ENCODE measurements around the gene TWIST1.

TWIST1 gene

GRCh38 chr7:19106241-19107080 is 11.0 kb downstream of the TWIST1 start:
- Histone ChIP-seq H3K9me3 (ENCODE audit: control insufficient read depth in 1 of 2, low read length in 2 of 2) (no peaks in the 10 kb centered on the region), H3K4me1 (ENCODE audit: control insufficient read depth in 1 of 2, insufficient read depth in 2 of 2, low read length in 2 of 2) (peaks cover 0 to 5% of the 10 kb centered on the region in 2 donors), H3K36me3 (ENCODE audit: control insufficient read depth in 1 of 2, insufficient read depth in 2 of 2, low read length in 2 of 2) (no peaks in the 10 kb centered on the region), H3K27ac (ENCODE audit: low read depth, low read length) (no peak overlapping the region), H3K9ac (ENCODE audit: low read depth in 1 of 2, low read length in 2 of 2) (no peak overlapping the region), H3K27me3 (ENCODE audit: control insufficient read depth in 1 of 2, insufficient read depth in 2 of 2, low read length in 2 of 2) (peaks cover 44 to 68% of the 10 kb centered on the region in 2 donors), H3K4me3 (ENCODE audit: low read depth in 1 of 2, low read length in 2 of 2) (no peak overlapping the region)

- Histone ChIP-seq H3K27me3 (ENCODE audit: control insufficient read depth in 1 of 2, insufficient read depth in 2 of 2, low read length in 2 of 2) (peaks cover 37 to 59% of the 10 kb centered on the region in 2 donors), H3K9ac (ENCODE audit: low read depth in 1 of 2, low read length in 2 of 2) (no peak overlapping the region), H3K4me1 (ENCODE audit: control insufficient read depth in 1 of 2, insufficient read depth in 2 of 2, low read length in 2 of 2) (peaks cover 0 to 5% of the 10 kb centered on the region in 2 donors), H3K36me3 (ENCODE audit: control insufficient read depth in 1 of 2, insufficient read depth in 2 of 2, low read length in 2 of 2) (no peaks in the 10 kb centered on the region), H3K9me3 (ENCODE audit: control insufficient read depth in 1 of 2, low read length in 2 of 2) (no peaks in the 10 kb centered on the region), H3K4me3 (ENCODE audit: low read depth in 1 of 2, low read length in 2 of 2) (no peak overlapping the region), H3K27ac (ENCODE audit: low read depth, low read length) (no peak overlapping the region)
Observed at GRCh38 chr7:19105546-19105945, 11.9 kb downstream of the TWIST1 start.

GRCh38 chr7:19104811-19105210 is 12.6 kb downstream of the TWIST1 start:
- Histone ChIP-seq H3K4me1 (ENCODE audit: control insufficient read depth in 1 of 2, insufficient read depth in 2 of 2, low read length in 2 of 2) (peaks cover 0 to 5% of the 10 kb centered on the region in 2 donors), H3K36me3 (ENCODE audit: control insufficient read depth in 1 of 2, insufficient read depth in 2 of 2, low read length in 2 of 2) (no peaks in the 10 kb centered on the region), H3K27me3 (ENCODE audit: control insufficient read depth in 1 of 2, insufficient read depth in 2 of 2, low read length in 2 of 2) (peaks cover 29 to 52% of the 10 kb centered on the region in 2 donors), H3K4me3 (ENCODE audit: low read depth in 1 of 2, low read length in 2 of 2) (no peak overlapping the region), H3K9me3 (ENCODE audit: control insufficient read depth in 1 of 2, low read length in 2 of 2) (no peaks in the 10 kb centered on the region), H3K27ac (ENCODE audit: low read depth, low read length) (no peak overlapping the region), H3K9ac (ENCODE audit: low read depth in 1 of 2, low read length in 2 of 2) (no peak overlapping the region)

GRCh38 chr7:19102884-19103283 is 14.6 kb downstream of the TWIST1 start:
- Histone ChIP-seq H3K4me1 (ENCODE audit: control insufficient read depth in 1 of 2, insufficient read depth in 2 of 2, low read length in 2 of 2) (peaks cover 0 to 5% of the 10 kb centered on the region in 2 donors), H3K4me3 (ENCODE audit: low read depth in 1 of 2, low read length in 2 of 2) (no peak overlapping the region), H3K9ac (ENCODE audit: low read depth in 1 of 2, low read length in 2 of 2) (no peak overlapping the region), H3K9me3 (ENCODE audit: control insufficient read depth in 1 of 2, low read length in 2 of 2) (no peaks in the 10 kb centered on the region), H3K27ac (ENCODE audit: low read depth, low read length) (no peak overlapping the region), H3K27me3 (ENCODE audit: control insufficient read depth in 1 of 2, insufficient read depth in 2 of 2, low read length in 2 of 2) (peaks cover 16 to 33% of the 10 kb centered on the region in 2 donors), H3K36me3 (ENCODE audit: control insufficient read depth in 1 of 2, insufficient read depth in 2 of 2, low read length in 2 of 2) (no peaks in the 10 kb centered on the region)

- no peak overlapping the region for H3K4me3 ChIP-seq (ENCODE audit: low read depth in 1 of 2, low read length in 2 of 2)
- peaks cover 0 to 5% of the 10 kb centered on the region in 2 donors for H3K4me1 ChIP-seq (ENCODE audit: control insufficient read depth in 1 of 2, insufficient read depth in 2 of 2, low read length in 2 of 2)
- no peak overlapping the region for H3K9ac ChIP-seq (ENCODE audit: low read depth in 1 of 2, low read length in 2 of 2)
- H3K36me3 ChIP-seq (ENCODE audit: control insufficient read depth in 1 of 2, insufficient read depth in 2 of 2, low read length in 2 of 2), result no peaks in the 10 kb centered on the region
- peaks cover 11 to 23% of the 10 kb centered on the region in 2 donors for H3K27me3 ChIP-seq (ENCODE audit: control insufficient read depth in 1 of 2, insufficient read depth in 2 of 2, low read length in 2 of 2)
- no peak overlapping the region for H3K27ac ChIP-seq (ENCODE audit: low read depth, low read length)
- H3K9me3 ChIP-seq (ENCODE audit: control insufficient read depth in 1 of 2, low read length in 2 of 2), result no peaks in the 10 kb centered on the region
Observed at GRCh38 chr7:19101909-19102308, 15.5 kb downstream of the TWIST1 start.

- peaks cover 0 to 2% of the 10 kb centered on the region in 2 donors for H3K4me1 ChIP-seq (ENCODE audit: control insufficient read depth in 1 of 2, insufficient read depth in 2 of 2, low read length in 2 of 2)
- no peaks in the 10 kb centered on the region for H3K9me3 ChIP-seq (ENCODE audit: control insufficient read depth in 1 of 2, low read length in 2 of 2)
- no peak overlapping the region for H3K9ac ChIP-seq (ENCODE audit: low read depth in 1 of 2, low read length in 2 of 2)
- no peaks in the 10 kb centered on the region for H3K36me3 ChIP-seq (ENCODE audit: control insufficient read depth in 1 of 2, insufficient read depth in 2 of 2, low read length in 2 of 2)
- H3K27me3 ChIP-seq (ENCODE audit: control insufficient read depth in 1 of 2, insufficient read depth in 2 of 2, low read length in 2 of 2), result peaks cover 7 to 19% of the 10 kb centered on the region in 2 donors
- H3K4me3 ChIP-seq (ENCODE audit: low read depth in 1 of 2, low read length in 2 of 2), result no peak overlapping the region
- H3K27ac ChIP-seq (ENCODE audit: low read depth, low read length), result no peak overlapping the region
Observed at GRCh38 chr7:19101472-19101871, 16.0 kb downstream of the TWIST1 start.

GRCh38 chr7:19099924-19100323 is 17.5 kb downstream of the TWIST1 start:
- Histone ChIP-seq H3K4me1 (ENCODE audit: control insufficient read depth in 1 of 2, insufficient read depth in 2 of 2, low read length in 2 of 2) (no peaks in the 10 kb centered on the region), H3K27me3 (ENCODE audit: control insufficient read depth in 1 of 2, insufficient read depth in 2 of 2, low read length in 2 of 2) (peaks cover 0 to 7% of the 10 kb centered on the region in 2 donors), H3K36me3 (ENCODE audit: control insufficient read depth in 1 of 2, insufficient read depth in 2 of 2, low read length in 2 of 2) (no peaks in the 10 kb centered on the region), H3K9ac (ENCODE audit: low read depth in 1 of 2, low read length in 2 of 2) (no peak overlapping the region), H3K4me3 (ENCODE audit: low read depth in 1 of 2, low read length in 2 of 2) (no peak overlapping the region), H3K27ac (ENCODE audit: low read depth, low read length) (no peak overlapping the region), H3K9me3 (ENCODE audit: control insufficient read depth in 1 of 2, low read length in 2 of 2) (no peaks in the 10 kb centered on the region)

- no peak overlapping the region for H3K27ac ChIP-seq (ENCODE audit: low read depth, low read length)
- no peak overlapping the region for H3K9ac ChIP-seq (ENCODE audit: low read depth in 1 of 2, low read length in 2 of 2)
- H3K9me3 ChIP-seq (ENCODE audit: control insufficient read depth in 1 of 2, low read length in 2 of 2), result no peaks in the 10 kb centered on the region
- H3K27me3 ChIP-seq (ENCODE audit: control insufficient read depth in 1 of 2, insufficient read depth in 2 of 2, low read length in 2 of 2), result peaks cover 0 to 3% of the 10 kb centered on the region in 2 donors
- H3K4me1 ChIP-seq (ENCODE audit: control insufficient read depth in 1 of 2, insufficient read depth in 2 of 2, low read length in 2 of 2), result no peaks in the 10 kb centered on the region
- no peak overlapping the region for H3K4me3 ChIP-seq (ENCODE audit: low read depth in 1 of 2, low read length in 2 of 2)
- H3K36me3 ChIP-seq (ENCODE audit: control insufficient read depth in 1 of 2, insufficient read depth in 2 of 2, low read length in 2 of 2), result no peaks in the 10 kb centered on the region
Observed at GRCh38 chr7:19099194-19099593, 18.2 kb downstream of the TWIST1 start.

GRCh38 chr7:19098510-19098909 is 18.9 kb downstream of the TWIST1 start:
- Histone ChIP-seq H3K27me3 (ENCODE audit: control insufficient read depth in 1 of 2, insufficient read depth in 2 of 2, low read length in 2 of 2) (peaks cover 0 to 3% of the 10 kb centered on the region in 2 donors), H3K36me3 (ENCODE audit: control insufficient read depth in 1 of 2, insufficient read depth in 2 of 2, low read length in 2 of 2) (no peaks in the 10 kb centered on the region), H3K4me3 (ENCODE audit: low read depth in 1 of 2, low read length in 2 of 2) (no peak overlapping the region), H3K27ac (ENCODE audit: low read depth, low read length) (no peak overlapping the region), H3K4me1 (ENCODE audit: control insufficient read depth in 1 of 2, insufficient read depth in 2 of 2, low read length in 2 of 2) (no peaks in the 10 kb centered on the region), H3K9ac (ENCODE audit: low read depth in 1 of 2, low read length in 2 of 2) (no peak overlapping the region), H3K9me3 (ENCODE audit: control insufficient read depth in 1 of 2, low read length in 2 of 2) (no peaks in the 10 kb centered on the region)

GRCh38 chr7:19097165-19098055 is 20.0 kb downstream of the TWIST1 start:
- no peaks in the 10 kb centered on the region for H3K9me3 ChIP-seq (ENCODE audit: control insufficient read depth in 1 of 2, low read length in 2 of 2)
- peaks cover 0 to 3% of the 10 kb centered on the region in 2 donors for H3K27me3 ChIP-seq (ENCODE audit: control insufficient read depth in 1 of 2, insufficient read depth in 2 of 2, low read length in 2 of 2)

More at GRCh38 chr7:19097165-19098055, 20.0 kb downstream of the TWIST1 start:
- Histone ChIP-seq H3K36me3 (ENCODE audit: control insufficient read depth in 1 of 2, insufficient read depth in 2 of 2, low read length in 2 of 2) (no peaks in the 10 kb centered on the region), H3K9ac (ENCODE audit: low read depth in 1 of 2, low read length in 2 of 2) (no peak overlapping the region), H3K4me3 (ENCODE audit: low read depth in 1 of 2, low read length in 2 of 2) (no peak overlapping the region), H3K4me1 (ENCODE audit: control insufficient read depth in 1 of 2, insufficient read depth in 2 of 2, low read length in 2 of 2) (no peaks in the 10 kb centered on the region), H3K27ac (ENCODE audit: low read depth, low read length) (no peak overlapping the region)

Data from duodenal mucosa (tissue), 2 donors.